ENCODE data around the gene HECTD4. TPM values are rescaled to one million over a fixed set of nuclear protein-coding genes. Genes with fewer than 3 reads are reported as not detected.

Gene HECTD4
- total and polyA plus RNA-seq, 2 of the 4 experiments (the other 2 are of a cell fraction): 12.9 to 13.0 TPM

DNA sequence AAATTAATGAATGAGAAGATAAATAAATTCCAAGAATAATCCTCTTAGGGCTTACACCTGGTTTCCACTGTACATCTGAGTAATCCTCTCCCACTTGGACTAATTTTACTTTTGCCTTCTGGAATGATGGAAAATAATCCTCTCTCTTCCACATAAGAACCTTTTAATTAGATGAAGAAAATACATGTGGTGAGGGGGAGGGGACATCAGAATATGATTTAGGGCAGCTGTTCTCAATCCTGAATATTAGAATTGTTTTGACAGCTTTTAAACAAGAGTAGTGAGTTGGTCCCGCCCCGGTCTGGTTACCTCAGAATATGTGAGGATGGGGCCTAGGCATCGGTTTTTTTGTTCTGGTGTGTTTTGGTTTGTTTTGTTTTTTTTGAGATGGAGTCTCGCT is 51.5 kb downstream of the HECTD4 start:
- H4K91ac ChIP-seq (ENCODE audit: insufficient read depth, low read depth, low read length): no peak overlapping the region
- no peak overlapping the region for H2BK20ac ChIP-seq (ENCODE audit: low read depth, low read length)
- DNase-seq: no peak
- H3K36me3 ChIP-seq (ENCODE audit: control insufficient read depth, insufficient read depth, low read length): no peaks in the 10 kb centered on the region
- H3K27ac ChIP-seq (ENCODE audit: insufficient read depth, low read length): no peak overlapping the region
- H3K18ac ChIP-seq (ENCODE audit: low read depth, low read length): no peak overlapping the region
- no peak overlapping the region for H3K56ac ChIP-seq (ENCODE audit: extremely low read depth, insufficient read depth, low read length)
- intact Hi-C loops (cut with micrococcal nuclease) (no loop called here), dilution Hi-C loops (cut with HindIII; ENCODE audit: low sequenced_read_pairs, unreplicated experiment) (no loop called here), in situ Hi-C loops (cut with MboI; ENCODE audit: low sequenced_read_pairs) (no loop called here)
- H4K8ac ChIP-seq (ENCODE audit: low read depth in 2 of 2, low read length in 2 of 2): no peak overlapping the region
- H2BK5ac ChIP-seq (ENCODE audit: low read depth, low read length, poor library complexity, severe bottlenecking): no peak overlapping the region
- H2AK9ac ChIP-seq (replicated peaks; ENCODE audit: low read depth, low read length, poor library complexity): no peak overlapping the region
- H2BK120ac ChIP-seq (ENCODE audit: low read depth, low read length): no peak overlapping the region
- H4K5ac ChIP-seq (ENCODE audit: low read depth, low read length): no peak overlapping the region
- no peaks in the 10 kb centered on the region for H3K9me3 ChIP-seq (ENCODE audit: control insufficient read depth, insufficient read depth, low read length)
- H3K9ac ChIP-seq (ENCODE audit: low read depth, low read length): no peak overlapping the region
- BruUV-seq (replicated peaks): no TSS peak
- H3K4me3 ChIP-seq (ENCODE audit: insufficient read depth, low read depth, low read length): no peak overlapping the region
- ATAC-seq (ENCODE audit: low read depth): no peak
- H3K9me1 ChIP-seq (ENCODE audit: insufficient read depth, low read length): no peaks in the 10 kb centered on the region; the same call in 1 of the 2 replicates
- no peaks in the 10 kb centered on the region for H3K4me1 ChIP-seq (ENCODE audit: control insufficient read depth, insufficient read depth, low read length)
- H2BK15ac ChIP-seq (ENCODE audit: low read depth, low read length): no peak overlapping the region
- peaks cover 13 to 66% of the 10 kb centered on the region in 2 experiments for H3K79me1 ChIP-seq (ENCODE audit: low read depth in 1 of 2, low read length in 2 of 2)
- H3K14ac ChIP-seq (replicated peaks; ENCODE audit: low read depth, low read length): no peak overlapping the region
- WGBS, 2 experiments (ENCODE audit: extremely low coverage in 2 of 2, insufficient read length in 1 of 2): no CpG with 5 or more reads among the region's 4 CpGs
- H2AK5ac ChIP-seq (ENCODE audit: low read depth, low read length): no peak overlapping the region
- no peak overlapping the region for H2AFZ ChIP-seq (replicated peaks; ENCODE audit: low read length, poor library complexity)
- ChIA-PET CTCF (no interaction called here), POLR2A (ENCODE audit: unreplicated experiment) (no interaction called here)
- H3K23ac ChIP-seq (ENCODE audit: low read depth, low read length): no peak overlapping the region
- H3K4ac ChIP-seq (ENCODE audit: low read depth, low read length): no peak overlapping the region
- no peaks in the 10 kb centered on the region for H3K27me3 ChIP-seq (ENCODE audit: control insufficient read depth, insufficient read depth, low read length)
- H4K20me1 ChIP-seq (ENCODE audit: insufficient read depth, low read length): peaks cover 16% of the 10 kb centered on the region
- no peak overlapping the region; the same call in 1 of the 2 replicates for H3K4me2 ChIP-seq (ENCODE audit: low read depth, low read length)
- TF ChIP-seq SMC3 (IDR thresholded peaks at IDR 0.05; ENCODE audit: low read depth, low read length) (no peak), MAZ (IDR thresholded peaks at IDR 0.05; ENCODE audit: borderline replicate concordance, low read depth, low read length) (no peak), POLR2A (IDR thresholded peaks at IDR 0.05; ENCODE audit: low read depth, low read length) (no peak), ELK1 (IDR thresholded peaks at IDR 0.05; ENCODE audit: borderline replicate concordance, low read depth, low read length) (no peak), NFE2L2 (IDR thresholded peaks at IDR 0.05; ENCODE audit: low read depth, low read length) (no peak), BHLHE40 (IDR thresholded peaks at IDR 0.05; ENCODE audit: low read depth, low read length) (no peak), MAFK (IDR thresholded peaks at IDR 0.05; ENCODE audit: low read depth, low read length) (no peak), RAD21 (IDR thresholded peaks at IDR 0.05; ENCODE audit: low read length) (no peak), MXI1 (IDR thresholded peaks at IDR 0.05; ENCODE audit: borderline replicate concordance, low read depth, low read length) (no peak), CHD1 (IDR thresholded peaks at IDR 0.05; ENCODE audit: low read depth, low read length) (no peak)
- TF ChIP-seq, protein P1, sequence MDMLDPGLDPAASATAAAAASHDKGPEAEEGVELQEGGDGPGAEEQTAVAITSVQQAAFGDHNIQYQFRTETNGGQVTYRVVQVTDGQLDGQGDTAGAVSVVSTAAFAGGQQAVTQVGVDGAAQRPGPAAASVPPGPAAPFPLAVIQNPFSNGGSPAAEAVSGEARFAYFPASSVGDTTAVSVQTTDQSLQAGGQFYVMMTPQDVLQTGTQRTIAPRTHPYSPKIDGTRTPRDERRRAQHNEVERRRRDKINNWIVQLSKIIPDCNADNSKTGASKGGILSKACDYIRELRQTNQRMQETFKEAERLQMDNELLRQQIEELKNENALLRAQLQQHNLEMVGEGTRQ (IDR thresholded peaks at IDR 0.05; ENCODE audit: low read depth, low read length): no peak
- TF ChIP-seq, protein P2, sequence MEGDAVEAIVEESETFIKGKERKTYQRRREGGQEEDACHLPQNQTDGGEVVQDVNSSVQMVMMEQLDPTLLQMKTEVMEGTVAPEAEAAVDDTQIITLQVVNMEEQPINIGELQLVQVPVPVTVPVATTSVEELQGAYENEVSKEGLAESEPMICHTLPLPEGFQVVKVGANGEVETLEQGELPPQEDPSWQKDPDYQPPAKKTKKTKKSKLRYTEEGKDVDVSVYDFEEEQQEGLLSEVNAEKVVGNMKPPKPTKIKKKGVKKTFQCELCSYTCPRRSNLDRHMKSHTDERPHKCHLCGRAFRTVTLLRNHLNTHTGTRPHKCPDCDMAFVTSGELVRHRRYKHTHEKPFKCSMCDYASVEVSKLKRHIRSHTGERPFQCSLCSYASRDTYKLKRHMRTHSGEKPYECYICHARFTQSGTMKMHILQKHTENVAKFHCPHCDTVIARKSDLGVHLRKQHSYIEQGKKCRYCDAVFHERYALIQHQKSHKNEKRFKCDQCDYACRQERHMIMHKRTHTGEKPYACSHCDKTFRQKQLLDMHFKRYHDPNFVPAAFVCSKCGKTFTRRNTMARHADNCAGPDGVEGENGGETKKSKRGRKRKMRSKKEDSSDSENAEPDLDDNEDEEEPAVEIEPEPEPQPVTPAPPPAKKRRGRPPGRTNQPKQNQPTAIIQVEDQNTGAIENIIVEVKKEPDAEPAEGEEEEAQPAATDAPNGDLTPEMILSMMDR (conservative IDR thresholded peaks at IDR 0.05; ENCODE audit: low read depth, low read length): no peak

All from IMR-90 (cell line).